ENCODE measurements around the gene MGAT4A.

GRCh38 chr2:98607104-98607503 is 123.8 kb downstream of the MGAT4A start:
- no peak for TF ChIP-seq POLR2A (IDR thresholded peaks at IDR 0.05)
- TF ChIP-seq EP300 (IDR thresholded peaks at IDR 0.05): no peak
- TF ChIP-seq, protein P1, sequence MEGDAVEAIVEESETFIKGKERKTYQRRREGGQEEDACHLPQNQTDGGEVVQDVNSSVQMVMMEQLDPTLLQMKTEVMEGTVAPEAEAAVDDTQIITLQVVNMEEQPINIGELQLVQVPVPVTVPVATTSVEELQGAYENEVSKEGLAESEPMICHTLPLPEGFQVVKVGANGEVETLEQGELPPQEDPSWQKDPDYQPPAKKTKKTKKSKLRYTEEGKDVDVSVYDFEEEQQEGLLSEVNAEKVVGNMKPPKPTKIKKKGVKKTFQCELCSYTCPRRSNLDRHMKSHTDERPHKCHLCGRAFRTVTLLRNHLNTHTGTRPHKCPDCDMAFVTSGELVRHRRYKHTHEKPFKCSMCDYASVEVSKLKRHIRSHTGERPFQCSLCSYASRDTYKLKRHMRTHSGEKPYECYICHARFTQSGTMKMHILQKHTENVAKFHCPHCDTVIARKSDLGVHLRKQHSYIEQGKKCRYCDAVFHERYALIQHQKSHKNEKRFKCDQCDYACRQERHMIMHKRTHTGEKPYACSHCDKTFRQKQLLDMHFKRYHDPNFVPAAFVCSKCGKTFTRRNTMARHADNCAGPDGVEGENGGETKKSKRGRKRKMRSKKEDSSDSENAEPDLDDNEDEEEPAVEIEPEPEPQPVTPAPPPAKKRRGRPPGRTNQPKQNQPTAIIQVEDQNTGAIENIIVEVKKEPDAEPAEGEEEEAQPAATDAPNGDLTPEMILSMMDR (IDR thresholded peaks at IDR 0.05): no peak

All from sigmoid colon (tissue), 4 donors.